ENCODE measurements around the gene IDUA.

The IDUA gene

GRCh38 chr4:1018147-1019020 is 31.5 kb downstream of the IDUA start:
- no peak for DNase-seq

- DNase-seq: no peak
Measured at GRCh38 chr4:1019320-1019719, 32.5 kb downstream of the IDUA start.

GRCh38 chr4:1019729-1020470 is 33.1 kb downstream of the IDUA start:
- no peak for DNase-seq

GRCh38 chr4:1021386-1022050 is 34.7 kb downstream of the IDUA start:
- DNase-seq: no peak

GRCh38 chr4:1022051-1022738 is 35.4 kb downstream of the IDUA start:
- DNase-seq: no peak

GRCh38 chr4:1022739-1023066 is 35.9 kb downstream of the IDUA start:
- DNase-seq: no peak

GRCh38 chr4:1023075-1023640 is 36.3 kb downstream of the IDUA start:
- no peak for DNase-seq

GRCh38 chr4:1023895-1024740 is 37.3 kb downstream of the IDUA start:
- DNase-seq: no peak

GRCh38 chr4:1024882-1025545 is 38.2 kb downstream of the IDUA start:
- DNase-seq: no peak

- DNase-seq: no peak
Measured at GRCh38 chr4:1026115-1026514, 39.3 kb downstream of the IDUA start.

- no peak for DNase-seq
Measured at GRCh38 chr4:1027219-1027914, 40.5 kb downstream of the IDUA start.

- no peak for DNase-seq
Measured at GRCh38 chr4:1027915-1028238, 41.0 kb downstream of the IDUA start.

GRCh38 chr4:1028574-1029220 is 41.9 kb downstream of the IDUA start:
- no peak for DNase-seq

- DNase-seq: no peak
Measured at GRCh38 chr4:1029529-1029928, 42.7 kb downstream of the IDUA start.

GRCh38 chr4:1030031-1030430 is 43.2 kb downstream of the IDUA start:
- no peak for DNase-seq

- no peak for DNase-seq
Measured at GRCh38 chr4:1030559-1030958, 43.7 kb downstream of the IDUA start.

GRCh38 chr4:1031346-1031745 is 44.5 kb downstream of the IDUA start:
- DNase-seq: no peak

- no peak for DNase-seq
Measured at GRCh38 chr4:1031956-1032795, 45.3 kb downstream of the IDUA start.

GRCh38 chr4:1032861-1033260 is 46.0 kb downstream of the IDUA start:
- DNase-seq: no peak
